ENCODE data around the gene RIN3. TPM values are rescaled to one million over a fixed set of nuclear protein-coding genes. Genes with fewer than 3 reads are reported as not detected.

RIN3 gene
- total RNA-seq, 1 donor from 2014 or later, result 2.9 TPM

- no peak for FAIRE-seq
- Histone ChIP-seq H3K36me3 (ENCODE audit: control insufficient read depth, insufficient read depth, low read length) (no peaks in the 10 kb centered on the region), H3K27me3 (ENCODE audit: control insufficient read depth, insufficient read depth, low read length) (no peaks in the 10 kb centered on the region), H3K4me3 (ENCODE audit: low read depth, low read length) (no peak overlapping the region)
- peak; percentile 75 for DNase-seq (ENCODE audit: low read depth)
- no peak for TF ChIP-seq CTCF (IDR thresholded peaks at IDR 0.05; ENCODE audit: insufficient read depth, low read length, severe bottlenecking)
These were observed 96.4 kb downstream of the RIN3 start for GRCh38 chr14:92609955-92610354.

DNA sequence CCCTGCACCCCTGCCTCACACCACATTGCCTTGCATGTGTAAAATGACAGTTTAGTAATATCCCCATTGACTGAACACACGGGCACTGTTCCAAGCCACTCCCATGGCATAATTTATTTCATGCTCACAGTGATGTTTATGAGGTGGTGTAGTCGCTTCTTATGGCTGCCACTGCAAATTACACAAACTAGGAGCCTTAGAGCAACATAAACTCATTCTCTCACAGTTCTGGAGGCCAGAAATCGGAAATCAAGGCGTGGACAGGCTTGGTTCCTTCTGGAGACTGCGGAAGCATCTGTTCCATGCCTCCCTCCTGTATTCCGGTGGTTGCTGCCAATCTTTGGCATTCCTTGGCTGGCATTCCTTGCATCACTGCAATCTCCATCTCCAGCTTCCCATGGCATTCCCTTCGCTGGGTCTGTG, 97.3 kb downstream of the RIN3 start:
- H3K36me3 ChIP-seq (ENCODE audit: control insufficient read depth, insufficient read depth, low read length), result no peaks in the 10 kb centered on the region
- FAIRE-seq (no peak), DNase-seq (ENCODE audit: low read depth) (no peak)
- H3K27me3 ChIP-seq (ENCODE audit: control insufficient read depth, insufficient read depth, low read length), result no peaks in the 10 kb centered on the region
- H3K4me3 ChIP-seq (ENCODE audit: low read depth, low read length), result no peak overlapping the region
- TF ChIP-seq CTCF (IDR thresholded peaks at IDR 0.05; ENCODE audit: insufficient read depth, low read length, severe bottlenecking), result no peak

- Histone ChIP-seq H3K27me3 (ENCODE audit: control insufficient read depth, insufficient read depth, low read length) (no peaks in the 10 kb centered on the region), H3K36me3 (ENCODE audit: control insufficient read depth, insufficient read depth, low read length) (no peaks in the 10 kb centered on the region), H3K4me3 (ENCODE audit: low read depth, low read length) (no peak overlapping the region)
- no peak for DNase-seq (ENCODE audit: low read depth)
- FAIRE-seq, result peak; percentile 50
- TF ChIP-seq CTCF (IDR thresholded peaks at IDR 0.05; ENCODE audit: insufficient read depth, low read length, severe bottlenecking), result peak; percentile 73
These were observed 99.6 kb downstream of the RIN3 start for GRCh38 chr14:92613008-92613658.

DNA sequence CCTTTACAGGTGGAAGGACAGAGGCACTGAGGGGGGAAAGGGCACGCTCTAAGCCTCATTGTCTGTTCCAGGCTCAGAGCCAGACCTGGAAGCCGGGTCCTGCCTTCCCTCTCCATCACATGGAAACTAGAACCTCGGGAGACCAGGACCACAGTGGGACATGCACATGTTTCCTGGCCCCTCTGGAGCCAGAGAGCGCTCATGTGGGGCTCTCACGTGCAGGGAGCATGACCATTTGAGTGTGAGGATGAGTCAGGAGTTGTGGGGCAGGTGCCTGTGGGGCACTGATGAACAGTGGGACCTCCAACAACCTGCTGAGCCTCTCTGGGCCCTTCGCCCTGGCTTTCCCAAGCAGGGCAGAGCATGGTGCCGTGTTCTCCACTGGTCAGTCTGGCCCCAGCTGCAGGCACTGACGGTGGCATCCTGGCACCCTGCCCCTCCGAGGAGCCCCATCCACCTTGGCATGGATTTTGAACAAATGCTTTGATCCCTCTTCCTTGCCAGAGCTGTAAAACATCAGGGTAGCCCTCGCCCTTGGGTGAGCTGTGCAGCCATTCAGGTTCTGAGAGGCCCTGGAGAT, 100.2 kb downstream of the RIN3 start:
- Histone ChIP-seq H3K27me3 (ENCODE audit: control insufficient read depth, insufficient read depth, low read length) (no peaks in the 10 kb centered on the region), H3K4me3 (ENCODE audit: low read depth, low read length) (no peak overlapping the region), H3K36me3 (ENCODE audit: control insufficient read depth, insufficient read depth, low read length) (no peaks in the 10 kb centered on the region)
- no peak for DNase-seq (ENCODE audit: low read depth)
- FAIRE-seq, result no peak
- no peak for TF ChIP-seq CTCF (IDR thresholded peaks at IDR 0.05; ENCODE audit: insufficient read depth, low read length, severe bottlenecking)

DNA sequence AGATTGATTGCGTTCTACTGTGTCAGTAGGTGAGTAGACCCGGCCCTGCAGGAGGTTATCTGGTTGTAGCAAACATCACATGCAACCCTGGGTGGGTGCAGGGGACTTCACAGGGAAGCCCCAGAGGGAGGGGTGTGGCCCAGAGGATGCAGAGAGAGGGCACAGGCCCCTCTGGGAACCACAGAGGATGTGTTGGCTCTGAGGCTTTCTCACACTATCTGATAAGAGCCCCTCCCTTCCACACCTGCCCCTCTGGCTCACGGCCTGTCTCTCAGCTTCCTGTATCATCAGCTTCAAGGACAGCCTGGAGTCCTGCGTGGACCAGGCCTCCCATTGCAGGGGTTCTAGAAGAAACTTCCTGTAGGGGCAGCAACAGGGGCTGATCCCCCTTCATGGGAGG, 101.9 kb downstream of the RIN3 start:
- H3K27me3 ChIP-seq (ENCODE audit: control insufficient read depth, insufficient read depth, low read length), result no peaks in the 10 kb centered on the region
- DNase-seq (ENCODE audit: low read depth) (no peak), FAIRE-seq (no peak)
- no peak for TF ChIP-seq CTCF (IDR thresholded peaks at IDR 0.05; ENCODE audit: insufficient read depth, low read length, severe bottlenecking)
- H3K4me3 ChIP-seq (ENCODE audit: low read depth, low read length), result no peak overlapping the region
- H3K36me3 ChIP-seq (ENCODE audit: control insufficient read depth, insufficient read depth, low read length), result no peaks in the 10 kb centered on the region

DNA sequence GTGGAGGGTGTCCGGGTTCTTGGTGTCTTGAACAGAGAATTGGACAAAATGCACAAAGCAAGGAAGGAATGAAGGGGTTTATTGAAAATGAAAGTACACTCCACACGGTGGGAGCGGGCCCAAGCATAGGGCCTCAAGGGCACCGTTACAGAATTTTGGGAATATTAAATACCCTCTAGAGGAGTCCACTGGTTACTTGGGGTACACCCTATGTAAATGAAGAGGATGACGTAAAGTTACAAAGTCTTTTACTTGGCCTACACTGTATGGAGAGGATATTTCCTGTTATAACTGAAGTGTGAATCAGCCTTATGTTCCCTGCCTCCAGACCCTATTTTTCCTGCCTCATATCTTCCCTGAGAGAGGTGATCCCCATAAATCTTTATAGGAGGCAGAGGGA, 102.6 kb downstream of the RIN3 start:
- H3K36me3 ChIP-seq (ENCODE audit: control insufficient read depth, insufficient read depth, low read length), result no peaks in the 10 kb centered on the region
- no peaks in the 10 kb centered on the region for H3K27me3 ChIP-seq (ENCODE audit: control insufficient read depth, insufficient read depth, low read length)
- TF ChIP-seq CTCF (IDR thresholded peaks at IDR 0.05; ENCODE audit: insufficient read depth, low read length, severe bottlenecking), result no peak
- no peak overlapping the region for H3K4me3 ChIP-seq (ENCODE audit: low read depth, low read length)
- DNase-seq (ENCODE audit: low read depth) (no peak), FAIRE-seq (no peak)
